GM23338 (cell line): Measurements from ENCODE around the gene PHF24.

ENCODE experiments used
- CREB1 ChIP-seq: fragments of 250-450 bp; sonication (Bioruptor Pico); IDR thresholded peaks from 2 replicates; pipeline ENCODE4 v1.5.0; 2020; ENCODE audit warnings: low read depth, mild to moderate bottlenecking, moderate library complexity
- EZH2 ChIP-seq: fragments of 200-600 bp; sonication (generic); IDR thresholded peaks from one replicate; pipeline ENCODE4 v1.8.0; 2017; ENCODE audit warnings: antibody characterized with exemption, mild to moderate bottlenecking, low read depth; ENCODE audit not compliant: unreplicated experiment
- EZH2phosphoT487 ChIP-seq: fragments of 200-600 bp; sonication (generic); IDR thresholded peaks from one replicate; pipeline ENCODE4 v1.8.1; 2018; ENCODE audit warnings: antibody characterized with exemption; ENCODE audit not compliant: unreplicated experiment
- POLR2AphosphoS5 ChIP-seq: IDR thresholded peaks from 2 replicates; pipeline ENCODE4 v1.6.1; 2016; ENCODE audit warnings: antibody characterized with exemption, low read depth
- REST ChIP-seq: IDR thresholded peaks from one replicate; pipeline ENCODE4 v1.6.1; 2018; ENCODE audit warnings: antibody characterized with exemption; ENCODE audit not compliant: unreplicated experiment
- STAT1 ChIP-seq: IDR thresholded peaks from one replicate; pipeline ENCODE4 v1.6.1; 2016; ENCODE audit warnings: antibody characterized with exemption; ENCODE audit not compliant: unreplicated experiment
- TF ChIP-seq, protein P1 (sequence below), 2 experiments: fragments of 200-600 bp in 1 of 2; sonication (generic) in 1 of 2; conservative IDR thresholded peaks; 2 replicates each; pipeline versions ENCODE4 v1.5.1 to v1.6.1; 2016 to 2017; ENCODE audit warnings: antibody characterized with exemption in 2 of 2, low read depth in 2 of 2, mild to moderate bottlenecking in 2 of 2, moderate library complexity in 1 of 2

DNA sequence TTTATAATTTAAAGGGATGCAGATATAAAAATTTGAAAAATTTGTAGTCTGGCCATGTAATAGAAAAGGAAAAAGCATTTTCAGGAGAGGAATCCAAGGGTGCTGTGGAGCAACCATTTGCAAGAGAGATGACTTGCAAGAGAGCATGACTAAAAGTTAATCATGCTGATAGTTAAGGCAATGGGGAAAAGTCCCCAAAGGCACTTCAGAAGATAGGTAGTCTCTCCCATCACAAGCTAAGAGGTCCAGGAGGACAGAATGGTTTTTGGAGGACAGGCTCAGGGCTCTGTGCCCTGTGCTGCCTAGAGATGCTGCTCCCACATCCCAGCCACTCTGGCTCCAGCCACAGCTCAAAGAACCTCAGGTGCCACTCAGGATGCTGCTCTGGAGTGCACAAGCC lies 70.3 kb downstream of the PHF24 start:
- TF ChIP-seq, protein P1, sequence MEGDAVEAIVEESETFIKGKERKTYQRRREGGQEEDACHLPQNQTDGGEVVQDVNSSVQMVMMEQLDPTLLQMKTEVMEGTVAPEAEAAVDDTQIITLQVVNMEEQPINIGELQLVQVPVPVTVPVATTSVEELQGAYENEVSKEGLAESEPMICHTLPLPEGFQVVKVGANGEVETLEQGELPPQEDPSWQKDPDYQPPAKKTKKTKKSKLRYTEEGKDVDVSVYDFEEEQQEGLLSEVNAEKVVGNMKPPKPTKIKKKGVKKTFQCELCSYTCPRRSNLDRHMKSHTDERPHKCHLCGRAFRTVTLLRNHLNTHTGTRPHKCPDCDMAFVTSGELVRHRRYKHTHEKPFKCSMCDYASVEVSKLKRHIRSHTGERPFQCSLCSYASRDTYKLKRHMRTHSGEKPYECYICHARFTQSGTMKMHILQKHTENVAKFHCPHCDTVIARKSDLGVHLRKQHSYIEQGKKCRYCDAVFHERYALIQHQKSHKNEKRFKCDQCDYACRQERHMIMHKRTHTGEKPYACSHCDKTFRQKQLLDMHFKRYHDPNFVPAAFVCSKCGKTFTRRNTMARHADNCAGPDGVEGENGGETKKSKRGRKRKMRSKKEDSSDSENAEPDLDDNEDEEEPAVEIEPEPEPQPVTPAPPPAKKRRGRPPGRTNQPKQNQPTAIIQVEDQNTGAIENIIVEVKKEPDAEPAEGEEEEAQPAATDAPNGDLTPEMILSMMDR (conservative IDR thresholded peaks at IDR 0.05; ENCODE audit: low read depth in 2 of 2): no peak
- TF ChIP-seq POLR2AphosphoS5 (no peak), CREB1 (no peak), EZH2phosphoT487 (no peak), STAT1 (no peak), EZH2 (no peak), REST (no peak)
